IMR-90 (cell line): ENCODE measurements around the gene FBXW4.

Experiments
- CEBPB ChIP-seq: IDR thresholded peaks from 2 replicates; pipeline ENCODE4 v1.6.1; 2012; ENCODE audit warnings: low read depth, low read length, improper control_type of control experiment
- MXI1 ChIP-seq: IDR thresholded peaks from 2 replicates; pipeline ENCODE4 v1.6.1; 2012; ENCODE audit warnings: low read depth, mild to moderate bottlenecking, low read length, moderate library complexity, borderline replicate concordance
- POLR2A ChIP-seq: IDR thresholded peaks from 2 replicates; pipeline ENCODE4 v1.6.1; 2012; ENCODE audit warnings: mild to moderate bottlenecking, low read depth, low read length
- TF ChIP-seq, protein P1 (sequence below): conservative IDR thresholded peaks from 2 replicates; pipeline ENCODE4 v1.5.1; 2012; ENCODE audit warnings: mild to moderate bottlenecking, low read depth, low read length, improper control_type of control experiment
- TF ChIP-seq, protein P2 (sequence below): fragments of 150-350 bp; IDR thresholded peaks from 2 replicates; pipeline ENCODE4 v1.6.1; 2016; ENCODE audit warnings: low read depth, mild to moderate bottlenecking, low read length, moderate library complexity, borderline replicate concordance

DNA sequence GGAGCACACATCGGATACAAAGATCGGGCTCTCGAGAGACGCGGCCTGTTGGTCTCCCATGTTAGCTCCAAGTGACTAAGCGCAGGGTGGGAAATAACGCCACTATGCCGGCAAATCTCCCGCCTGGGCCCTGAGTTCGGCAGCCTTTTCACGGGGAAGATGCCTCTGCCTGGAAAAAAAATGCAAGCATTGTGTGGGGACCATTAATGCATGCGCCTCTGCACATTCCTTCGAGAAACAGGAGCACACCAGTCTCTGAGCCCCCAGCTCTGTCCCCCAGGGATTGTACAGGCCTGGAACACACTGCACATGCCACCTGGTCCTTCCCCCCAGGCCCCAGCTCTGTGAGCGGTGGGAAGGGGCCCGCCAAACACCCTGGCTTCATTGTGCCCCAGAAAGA is 44.1 kb downstream of the FBXW4 start:
- TF ChIP-seq MXI1 (no peak), POLR2A (no peak), CEBPB (no peak)
- TF ChIP-seq, protein P1, sequence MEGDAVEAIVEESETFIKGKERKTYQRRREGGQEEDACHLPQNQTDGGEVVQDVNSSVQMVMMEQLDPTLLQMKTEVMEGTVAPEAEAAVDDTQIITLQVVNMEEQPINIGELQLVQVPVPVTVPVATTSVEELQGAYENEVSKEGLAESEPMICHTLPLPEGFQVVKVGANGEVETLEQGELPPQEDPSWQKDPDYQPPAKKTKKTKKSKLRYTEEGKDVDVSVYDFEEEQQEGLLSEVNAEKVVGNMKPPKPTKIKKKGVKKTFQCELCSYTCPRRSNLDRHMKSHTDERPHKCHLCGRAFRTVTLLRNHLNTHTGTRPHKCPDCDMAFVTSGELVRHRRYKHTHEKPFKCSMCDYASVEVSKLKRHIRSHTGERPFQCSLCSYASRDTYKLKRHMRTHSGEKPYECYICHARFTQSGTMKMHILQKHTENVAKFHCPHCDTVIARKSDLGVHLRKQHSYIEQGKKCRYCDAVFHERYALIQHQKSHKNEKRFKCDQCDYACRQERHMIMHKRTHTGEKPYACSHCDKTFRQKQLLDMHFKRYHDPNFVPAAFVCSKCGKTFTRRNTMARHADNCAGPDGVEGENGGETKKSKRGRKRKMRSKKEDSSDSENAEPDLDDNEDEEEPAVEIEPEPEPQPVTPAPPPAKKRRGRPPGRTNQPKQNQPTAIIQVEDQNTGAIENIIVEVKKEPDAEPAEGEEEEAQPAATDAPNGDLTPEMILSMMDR: no peak
- TF ChIP-seq, protein P2, sequence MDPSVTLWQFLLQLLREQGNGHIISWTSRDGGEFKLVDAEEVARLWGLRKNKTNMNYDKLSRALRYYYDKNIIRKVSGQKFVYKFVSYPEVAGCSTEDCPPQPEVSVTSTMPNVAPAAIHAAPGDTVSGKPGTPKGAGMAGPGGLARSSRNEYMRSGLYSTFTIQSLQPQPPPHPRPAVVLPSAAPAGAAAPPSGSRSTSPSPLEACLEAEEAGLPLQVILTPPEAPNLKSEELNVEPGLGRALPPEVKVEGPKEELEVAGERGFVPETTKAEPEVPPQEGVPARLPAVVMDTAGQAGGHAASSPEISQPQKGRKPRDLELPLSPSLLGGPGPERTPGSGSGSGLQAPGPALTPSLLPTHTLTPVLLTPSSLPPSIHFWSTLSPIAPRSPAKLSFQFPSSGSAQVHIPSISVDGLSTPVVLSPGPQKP: no peak
